Measurements from ENCODE around the gene LONP2. TPM values are rescaled to one million over a fixed set of nuclear protein-coding genes. Genes with fewer than 3 reads are reported as not detected.

LONP2 gene
- total and polyA plus RNA-seq, 4 donors, result 30.0 to 304 (median 52.8) TPM

- TF ChIP-seq HNF4G (IDR thresholded peaks at IDR 0.05), result no peak
- TF ChIP-seq RXRA (IDR thresholded peaks at IDR 0.05), result no peak
- no peak for TF ChIP-seq YY1 (IDR thresholded peaks at IDR 0.05)
- TF ChIP-seq EGR1 (IDR thresholded peaks at IDR 0.05; ENCODE audit: low read depth in 2 of 2), result no peak
- TF ChIP-seq GABPA (IDR thresholded peaks at IDR 0.05 in 1 of 2, conservative IDR thresholded peaks at IDR 0.05 in 1 of 2), result no peak
- TF ChIP-seq, protein P1, sequence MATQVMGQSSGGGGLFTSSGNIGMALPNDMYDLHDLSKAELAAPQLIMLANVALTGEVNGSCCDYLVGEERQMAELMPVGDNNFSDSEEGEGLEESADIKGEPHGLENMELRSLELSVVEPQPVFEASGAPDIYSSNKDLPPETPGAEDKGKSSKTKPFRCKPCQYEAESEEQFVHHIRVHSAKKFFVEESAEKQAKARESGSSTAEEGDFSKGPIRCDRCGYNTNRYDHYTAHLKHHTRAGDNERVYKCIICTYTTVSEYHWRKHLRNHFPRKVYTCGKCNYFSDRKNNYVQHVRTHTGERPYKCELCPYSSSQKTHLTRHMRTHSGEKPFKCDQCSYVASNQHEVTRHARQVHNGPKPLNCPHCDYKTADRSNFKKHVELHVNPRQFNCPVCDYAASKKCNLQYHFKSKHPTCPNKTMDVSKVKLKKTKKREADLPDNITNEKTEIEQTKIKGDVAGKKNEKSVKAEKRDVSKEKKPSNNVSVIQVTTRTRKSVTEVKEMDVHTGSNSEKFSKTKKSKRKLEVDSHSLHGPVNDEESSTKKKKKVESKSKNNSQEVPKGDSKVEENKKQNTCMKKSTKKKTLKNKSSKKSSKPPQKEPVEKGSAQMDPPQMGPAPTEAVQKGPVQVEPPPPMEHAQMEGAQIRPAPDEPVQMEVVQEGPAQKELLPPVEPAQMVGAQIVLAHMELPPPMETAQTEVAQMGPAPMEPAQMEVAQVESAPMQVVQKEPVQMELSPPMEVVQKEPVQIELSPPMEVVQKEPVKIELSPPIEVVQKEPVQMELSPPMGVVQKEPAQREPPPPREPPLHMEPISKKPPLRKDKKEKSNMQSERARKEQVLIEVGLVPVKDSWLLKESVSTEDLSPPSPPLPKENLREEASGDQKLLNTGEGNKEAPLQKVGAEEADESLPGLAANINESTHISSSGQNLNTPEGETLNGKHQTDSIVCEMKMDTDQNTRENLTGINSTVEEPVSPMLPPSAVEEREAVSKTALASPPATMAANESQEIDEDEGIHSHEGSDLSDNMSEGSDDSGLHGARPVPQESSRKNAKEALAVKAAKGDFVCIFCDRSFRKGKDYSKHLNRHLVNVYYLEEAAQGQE (IDR thresholded peaks at IDR 0.05), result no peak
- no peak for TF ChIP-seq FOXA2 (IDR thresholded peaks at IDR 0.05)
- no peak for TF ChIP-seq RAD21 (IDR thresholded peaks at IDR 0.05)
- no peak for TF ChIP-seq JUND (IDR thresholded peaks at IDR 0.05)
- TF ChIP-seq, protein P2, sequence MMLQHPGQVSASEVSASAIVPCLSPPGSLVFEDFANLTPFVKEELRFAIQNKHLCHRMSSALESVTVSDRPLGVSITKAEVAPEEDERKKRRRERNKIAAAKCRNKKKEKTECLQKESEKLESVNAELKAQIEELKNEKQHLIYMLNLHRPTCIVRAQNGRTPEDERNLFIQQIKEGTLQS (IDR thresholded peaks at IDR 0.05), result no peak
- TF ChIP-seq, protein P3, sequence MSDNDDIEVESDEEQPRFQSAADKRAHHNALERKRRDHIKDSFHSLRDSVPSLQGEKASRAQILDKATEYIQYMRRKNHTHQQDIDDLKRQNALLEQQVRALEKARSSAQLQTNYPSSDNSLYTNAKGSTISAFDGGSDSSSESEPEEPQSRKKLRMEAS (IDR thresholded peaks at IDR 0.05), result no peak
- no peak for TF ChIP-seq NR2F2 (IDR thresholded peaks at IDR 0.05)
- TF ChIP-seq, protein P4, sequence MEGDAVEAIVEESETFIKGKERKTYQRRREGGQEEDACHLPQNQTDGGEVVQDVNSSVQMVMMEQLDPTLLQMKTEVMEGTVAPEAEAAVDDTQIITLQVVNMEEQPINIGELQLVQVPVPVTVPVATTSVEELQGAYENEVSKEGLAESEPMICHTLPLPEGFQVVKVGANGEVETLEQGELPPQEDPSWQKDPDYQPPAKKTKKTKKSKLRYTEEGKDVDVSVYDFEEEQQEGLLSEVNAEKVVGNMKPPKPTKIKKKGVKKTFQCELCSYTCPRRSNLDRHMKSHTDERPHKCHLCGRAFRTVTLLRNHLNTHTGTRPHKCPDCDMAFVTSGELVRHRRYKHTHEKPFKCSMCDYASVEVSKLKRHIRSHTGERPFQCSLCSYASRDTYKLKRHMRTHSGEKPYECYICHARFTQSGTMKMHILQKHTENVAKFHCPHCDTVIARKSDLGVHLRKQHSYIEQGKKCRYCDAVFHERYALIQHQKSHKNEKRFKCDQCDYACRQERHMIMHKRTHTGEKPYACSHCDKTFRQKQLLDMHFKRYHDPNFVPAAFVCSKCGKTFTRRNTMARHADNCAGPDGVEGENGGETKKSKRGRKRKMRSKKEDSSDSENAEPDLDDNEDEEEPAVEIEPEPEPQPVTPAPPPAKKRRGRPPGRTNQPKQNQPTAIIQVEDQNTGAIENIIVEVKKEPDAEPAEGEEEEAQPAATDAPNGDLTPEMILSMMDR (IDR thresholded peaks at IDR 0.05; ENCODE audit: low read depth, low read length, missing input control), result no peak
- TF ChIP-seq SP1 (IDR thresholded peaks at IDR 0.05), result no peak
- no peak for TF ChIP-seq TAF1 (conservative IDR thresholded peaks at IDR 0.05)
- 97% methylated on average over 4 of the region's 4 CpGs for WGBS
- H3K36me3 ChIP-seq (ENCODE audit: control insufficient read depth in 4 of 4, insufficient read depth in 3 of 4, low read depth in 1 of 4, low read length in 3 of 4), result peaks cover 12 to 74% (median 56%) of the 10 kb centered on the region in 4 donors
- H3K9ac ChIP-seq (ENCODE audit: low read depth in 1 of 2, low read length in 2 of 2), result no peak overlapping the region
- H3K27me3 ChIP-seq (ENCODE audit: control insufficient read depth in 4 of 4, insufficient read depth in 4 of 4, low read length in 3 of 4), result no peaks in the 10 kb centered on the region
- no peak overlapping the region for H3K4me3 ChIP-seq (ENCODE audit: low read depth in 1 of 3, low read length in 3 of 3)
- no peak for DNase-seq (ENCODE audit: low spot score)
- no peaks in the 10 kb centered on the region for H3K9me3 ChIP-seq (ENCODE audit: control insufficient read depth in 4 of 4, low read length in 3 of 4)
- no peaks in the 10 kb centered on the region for H3K4me1 ChIP-seq (ENCODE audit: control insufficient read depth in 4 of 4, insufficient read depth in 4 of 4, low read length in 3 of 4)
- no peak overlapping the region for H3K27ac ChIP-seq (ENCODE audit: low read depth in 1 of 2, low read length in 2 of 2)
Observed at GRCh38 chr16:48347980-48348379, 103.9 kb downstream of the LONP2 start.

GRCh38 chr16:48350736-48351135 lies 106.6 kb downstream of the LONP2 start:
- H3K27ac ChIP-seq (ENCODE audit: low read depth in 1 of 2, low read length in 2 of 2), result no peak overlapping the region
- TF ChIP-seq TAF1 (conservative IDR thresholded peaks at IDR 0.05) (no peak), SP1 (IDR thresholded peaks at IDR 0.05) (no peak), JUND (IDR thresholded peaks at IDR 0.05) (no peak), FOXA2 (IDR thresholded peaks at IDR 0.05) (no peak)
- H3K36me3 ChIP-seq (ENCODE audit: control insufficient read depth in 4 of 4, insufficient read depth in 3 of 4, low read depth in 1 of 4, low read length in 3 of 4), result peaks cover 14 to 70% (median 45%) of the 10 kb centered on the region in 4 donors
- WGBS, result 79% methylated on average over 3 of the region's 3 CpGs
- no peak overlapping the region for H3K4me3 ChIP-seq (ENCODE audit: low read depth in 1 of 3, low read length in 3 of 3)
- H3K4me1 ChIP-seq (ENCODE audit: control insufficient read depth in 4 of 4, insufficient read depth in 4 of 4, low read length in 3 of 4), result no peaks in the 10 kb centered on the region
- H3K9me3 ChIP-seq (ENCODE audit: control insufficient read depth in 4 of 4, low read length in 3 of 4), result no peaks in the 10 kb centered on the region
- no peaks in the 10 kb centered on the region for H3K27me3 ChIP-seq (ENCODE audit: control insufficient read depth in 4 of 4, insufficient read depth in 4 of 4, low read length in 3 of 4)
- H3K9ac ChIP-seq (ENCODE audit: low read depth in 1 of 2, low read length in 2 of 2), result no peak overlapping the region
- DNase-seq (ENCODE audit: low spot score), result no peak
